ENCODE data around the gene DPYD. TPM values are rescaled to one million over a fixed set of nuclear protein-coding genes. Genes with fewer than 3 reads are reported as not detected.

The DPYD gene
- total RNA-seq, 1 experiment from 2014 or later = 12.8 TPM

GRCh38 chr1:97304366-97304765 lies 616.5 kb downstream of the DPYD start:
- no peak overlapping the region for H3K27ac ChIP-seq (ENCODE audit: low read length)
- intact Hi-C loops (cut with micrococcal nuclease) = no loop called here
- H3K79me2 ChIP-seq (ENCODE audit: low read length) = no peaks in the 10 kb centered on the region
- ChIA-PET POLR2A (ENCODE audit: unreplicated experiment) (no interaction called here), CTCF (no interaction called here)
- DNase-seq (no peak), ATAC-seq (no peak)
- H3F3A ChIP-seq (ENCODE audit: low read length, unreplicated experiment) = no peaks in the 10 kb centered on the region
- no peak overlapping the region for H3K9ac ChIP-seq (ENCODE audit: low read length)
- H2AFZ ChIP-seq (ENCODE audit: low read length) = no peak overlapping the region
- BruUV-seq (replicated peaks) = no TSS peak
- no peaks in the 10 kb centered on the region for H3K27me3 ChIP-seq (ENCODE audit: low read length)
- H3K9me2 ChIP-seq (replicated peaks; ENCODE audit: low read length) = no peaks in the 10 kb centered on the region
- no peak overlapping the region for H3K4me3 ChIP-seq (ENCODE audit: low read length)
- H3K4me2 ChIP-seq (ENCODE audit: low read length) = no peak overlapping the region
- H3K4me1 ChIP-seq (ENCODE audit: insufficient read depth, low read length) = no peaks in the 10 kb centered on the region
- no peaks in the 10 kb centered on the region for H4K20me1 ChIP-seq (ENCODE audit: low read length)
- H3K9me3 ChIP-seq (ENCODE audit: low read length) = no peaks in the 10 kb centered on the region
- no peaks in the 10 kb centered on the region for H3K36me3 ChIP-seq (ENCODE audit: low read depth, low read length)
- TF ChIP-seq CTCF (conservative IDR thresholded peaks at IDR 0.05; ENCODE audit: low read depth, low read length) = no peak
- no peak for TF ChIP-seq EZH2 (IDR thresholded peaks at IDR 0.05; ENCODE audit: low read length, unreplicated experiment)
- TF ChIP-seq EZH2phosphoT487 (IDR thresholded peaks at IDR 0.05; ENCODE audit: borderline replicate concordance, low read length) = no peak

- ATAC-seq = no peak
- ChIA-PET CTCF (no interaction called here), POLR2A (ENCODE audit: unreplicated experiment) (no interaction called here)
- Histone ChIP-seq H3K4me1 (ENCODE audit: insufficient read depth, low read length) (no peaks in the 10 kb centered on the region), H4K20me1 (ENCODE audit: low read length) (no peaks in the 10 kb centered on the region), H3K9me2 (replicated peaks; ENCODE audit: low read length) (no peaks in the 10 kb centered on the region), H3K9ac (ENCODE audit: low read length) (no peak overlapping the region), H3K27ac (ENCODE audit: low read length) (no peak overlapping the region), H3K79me2 (ENCODE audit: low read length) (no peaks in the 10 kb centered on the region), H2AFZ (ENCODE audit: low read length) (no peak overlapping the region), H3K4me3 (ENCODE audit: low read length) (no peak overlapping the region), H3F3A (ENCODE audit: low read length, unreplicated experiment) (no peaks in the 10 kb centered on the region), H3K27me3 (ENCODE audit: low read length) (no peaks in the 10 kb centered on the region), H3K9me3 (ENCODE audit: low read length) (no peaks in the 10 kb centered on the region), H3K36me3 (ENCODE audit: low read depth, low read length) (no peaks in the 10 kb centered on the region), H3K4me2 (ENCODE audit: low read length) (no peak overlapping the region)
- TF ChIP-seq EZH2phosphoT487 (IDR thresholded peaks at IDR 0.05; ENCODE audit: borderline replicate concordance, low read length) = no peak
- no peak for TF ChIP-seq EZH2 (IDR thresholded peaks at IDR 0.05; ENCODE audit: low read length, unreplicated experiment)
- no peak for TF ChIP-seq CTCF (conservative IDR thresholded peaks at IDR 0.05; ENCODE audit: low read depth, low read length)
- BruUV-seq (replicated peaks) = no TSS peak
- no peak for DNase-seq
- intact Hi-C loops (cut with micrococcal nuclease) = no loop called here
These were observed 621.9 kb downstream of the DPYD start for GRCh38 chr1:97298966-97299365.

- no peaks in the 10 kb centered on the region for H3K9me3 ChIP-seq (ENCODE audit: low read length)
- ATAC-seq (no peak), DNase-seq (no peak)
- ChIA-PET CTCF (no interaction called here), POLR2A (ENCODE audit: unreplicated experiment) (no interaction called here)
- no peak overlapping the region for H3K9ac ChIP-seq (ENCODE audit: low read length)
- no peaks in the 10 kb centered on the region for H4K20me1 ChIP-seq (ENCODE audit: low read length)
- H3K4me1 ChIP-seq (ENCODE audit: insufficient read depth, low read length) = no peaks in the 10 kb centered on the region
- H2AFZ ChIP-seq (ENCODE audit: low read length) = no peak overlapping the region
- intact Hi-C loops (cut with micrococcal nuclease) = no loop called here
- no TSS peak for BruUV-seq (replicated peaks)
- H3K27me3 ChIP-seq (ENCODE audit: low read length) = no peaks in the 10 kb centered on the region
- no peaks in the 10 kb centered on the region for H3K79me2 ChIP-seq (ENCODE audit: low read length)
- H3F3A ChIP-seq (ENCODE audit: low read length, unreplicated experiment) = no peaks in the 10 kb centered on the region
- H3K4me2 ChIP-seq (ENCODE audit: low read length) = no peak overlapping the region
- no peak for TF ChIP-seq CTCF (conservative IDR thresholded peaks at IDR 0.05; ENCODE audit: low read depth, low read length)
- no peak for TF ChIP-seq EZH2 (IDR thresholded peaks at IDR 0.05; ENCODE audit: low read length, unreplicated experiment)
- TF ChIP-seq EZH2phosphoT487 (IDR thresholded peaks at IDR 0.05; ENCODE audit: borderline replicate concordance, low read length) = no peak
- no peaks in the 10 kb centered on the region for H3K9me2 ChIP-seq (replicated peaks; ENCODE audit: low read length)
- no peak overlapping the region for H3K4me3 ChIP-seq (ENCODE audit: low read length)
- no peak overlapping the region for H3K27ac ChIP-seq (ENCODE audit: low read length)
- no peaks in the 10 kb centered on the region for H3K36me3 ChIP-seq (ENCODE audit: low read depth, low read length)
These were observed 623.2 kb downstream of the DPYD start for GRCh38 chr1:97297611-97298010.

Measured in PC-3 (cell line).